ENCODE data around the gene CACNA1F. TPM values are rescaled to one million over a fixed set of nuclear protein-coding genes. Genes with fewer than 3 reads are reported as not detected.
A peak's percentile ranks its signal among the peaks of the same experiment; 100 is the strongest.

The CACNA1F gene
- total RNA-seq, 4 donors from 2014 or later: 0.10 to 0.21 (median 0.13) TPM; not detected in 1

DNA sequence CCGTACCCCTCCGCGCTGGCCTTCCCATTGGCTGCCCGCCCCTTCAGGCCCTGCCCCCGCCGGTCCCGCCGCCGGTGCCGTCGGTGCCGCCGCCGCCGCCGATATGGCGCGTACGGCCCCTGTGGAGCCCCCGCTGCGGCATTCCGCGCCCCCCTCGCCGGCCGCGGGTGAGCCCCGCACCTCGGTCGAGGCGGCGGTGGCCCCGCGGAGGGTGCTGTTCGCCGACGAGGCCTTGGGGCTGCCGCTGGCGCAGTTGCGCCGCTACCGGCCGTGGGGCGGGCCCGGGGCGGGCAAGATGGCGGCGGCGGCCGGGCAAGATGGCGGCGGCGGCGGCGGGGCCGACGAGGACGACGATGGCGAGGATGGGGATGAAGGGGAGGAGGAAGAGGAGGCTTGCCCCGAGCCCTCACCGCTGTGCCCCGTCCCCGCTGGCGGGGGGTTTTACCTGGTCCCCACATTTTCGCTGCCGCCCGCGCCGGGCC, 36.7 kb upstream of the CACNA1F start, which contains the start of gene PPP1R3F:
PPP1R3F (plus strand) TSS at position 27 of the 482 bp plus-strand sequence; CDS start at position 104, 77 bp downstream.
- no peaks in the 10 kb centered on the region for H3K9me3 ChIP-seq
- intact Hi-C loops (cut with DNase I): no loop called here
- DNase-seq: no peak
- peaks cover 6 to 21% of the 10 kb centered on the region in 2 donors for H3K4me1 ChIP-seq
- H3K4me3 ChIP-seq (replicated peaks in 1 of 3): peak within 1 kb of the TSS in 2 of 3 donors; percentile 27 to 52
- H3K27me3 ChIP-seq: no peaks in the 10 kb centered on the region
- WGBS, 2 donors: no CpG with 5 or more reads among the region's 70 CpGs
- no peak for TF ChIP-seq CTCF (IDR thresholded peaks at IDR 0.05)
- peak in 1 of 2 donors; percentile 83 for TF ChIP-seq POLR2A (IDR thresholded peaks at IDR 0.05)
- peak within 1 kb of the TSS; percentile 79 to 90 (median 84) for H3K27ac ChIP-seq
- H3K36me3 ChIP-seq: no peaks in the 10 kb centered on the region

- peak; percentile 97 for DNase-seq
- Histone ChIP-seq H3K4me1 (peaks cover 6 to 21% of the 10 kb centered on the region in 2 donors), H3K27ac (peak overlapping the region; percentile 79 to 90 (median 84)), H3K27me3 (no peaks in the 10 kb centered on the region), H3K9me3 (no peaks in the 10 kb centered on the region), H3K4me3 (replicated peaks in 1 of 3) (peak overlapping the region in 1 of 3 donors; percentile 26), H3K36me3 (no peaks in the 10 kb centered on the region)
- 0 to 1% methylated on average over 42 to 43 of the region's 45 CpGs for WGBS, 2 donors
- TF ChIP-seq POLR2A (IDR thresholded peaks at IDR 0.05): peak in 1 of 2 donors; percentile 78
- TF ChIP-seq CTCF (IDR thresholded peaks at IDR 0.05): no peak
- intact Hi-C loops (cut with DNase I): no loop called here
Measured at GRCh38 chrX:49269010-49269766, 36.0 kb upstream of the CACNA1F start.

- TF ChIP-seq POLR2A (IDR thresholded peaks at IDR 0.05): no peak
- no peak for TF ChIP-seq CTCF (IDR thresholded peaks at IDR 0.05)
- DNase-seq: no peak
- intact Hi-C loops (cut with DNase I): no loop called here
- Histone ChIP-seq H3K27ac (peak overlapping the region; percentile 53 to 90 (median 84)), H3K36me3 (no peaks in the 10 kb centered on the region), H3K4me3 (replicated peaks in 1 of 3) (peak overlapping the region in 1 of 3 donors; percentile 26), H3K9me3 (no peaks in the 10 kb centered on the region), H3K27me3 (no peaks in the 10 kb centered on the region), H3K4me1 (peaks cover 6 to 21% of the 10 kb centered on the region in 2 donors)
- 0 to 3% methylated on average over 3 to 4 of the region's 4 CpGs for WGBS, 2 donors
Measured at GRCh38 chrX:49268702-49269009, 35.5 kb upstream of the CACNA1F start.

DNA sequence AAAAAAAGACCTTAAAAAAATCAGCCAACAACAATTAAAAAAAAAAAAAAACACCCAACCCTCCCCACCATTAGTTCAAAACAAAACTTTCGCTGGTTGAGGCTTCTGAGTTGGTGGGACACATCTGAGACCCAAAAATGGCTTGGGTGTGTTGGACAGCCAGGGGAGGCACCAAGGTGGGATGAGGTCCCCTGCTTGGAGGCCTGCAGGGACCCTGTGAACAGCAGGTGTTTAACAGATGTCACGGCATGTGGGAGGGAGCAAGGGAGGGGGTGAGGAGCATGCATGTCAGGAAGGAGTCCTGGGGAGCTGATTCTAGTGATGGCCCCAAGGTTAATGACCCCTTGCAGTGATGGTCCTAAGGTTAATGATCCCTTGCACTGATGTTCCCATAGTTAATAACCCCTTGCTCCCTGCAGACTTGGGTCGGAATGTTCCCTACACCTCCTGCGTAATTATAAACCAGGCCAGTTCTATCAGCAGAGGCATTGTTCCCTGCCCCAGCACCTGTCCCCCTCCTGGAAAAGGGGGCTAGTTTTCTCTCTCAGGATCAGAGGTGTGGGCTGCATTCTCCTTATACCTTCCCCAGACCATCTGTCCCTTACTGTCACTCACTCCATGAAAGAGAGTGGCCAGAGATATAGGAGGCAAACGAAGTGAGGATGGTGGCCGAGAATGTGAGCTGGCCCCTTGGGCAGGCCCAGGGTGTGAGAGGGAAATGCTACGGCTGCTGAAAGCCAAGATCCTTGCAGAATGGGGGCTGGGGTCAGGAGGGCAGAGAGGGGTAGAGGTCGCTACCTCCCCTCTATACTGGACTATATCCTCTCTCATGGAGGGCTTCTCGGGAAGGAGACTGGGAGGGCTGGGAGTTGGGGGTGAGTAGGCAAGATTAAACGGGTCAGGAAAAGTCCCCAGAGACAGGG, 33.6 kb upstream of the CACNA1F start:
- no peak for DNase-seq
- no peaks in the 10 kb centered on the region for H3K9me3 ChIP-seq
- H3K27me3 ChIP-seq: no peaks in the 10 kb centered on the region
- H3K4me3 ChIP-seq (replicated peaks in 1 of 3): no peak overlapping the region
- H3K36me3 ChIP-seq: no peaks in the 10 kb centered on the region
- WGBS, 2 donors: 84 to 87% methylated on average over 9 to 10 of the region's 10 CpGs
- TF ChIP-seq CTCF (IDR thresholded peaks at IDR 0.05): no peak
- no peak for TF ChIP-seq POLR2A (IDR thresholded peaks at IDR 0.05)
- no peak overlapping the region for H3K27ac ChIP-seq
- H3K4me1 ChIP-seq: peaks cover 6 to 14% of the 10 kb centered on the region in 2 donors
- intact Hi-C loops (cut with DNase I): no loop called here

Data from thyroid gland (tissue), 4 donors.